ENCODE results near the gene MATN1. TPM values are rescaled to one million over a fixed set of nuclear protein-coding genes. Genes with fewer than 3 reads are reported as not detected.

The MATN1 gene
- total RNA-seq, 1 experiment from 2014 or later: 0.12 TPM

GRCh38 chr1:30739601-30740000 lies 16.2 kb upstream of the MATN1 start:
- H3K36me3 ChIP-seq (ENCODE audit: control insufficient read depth in 1 of 2, insufficient read depth in 2 of 2, low read length in 2 of 2): no peaks in the 10 kb centered on the region
- no peak overlapping the region for H3K9ac ChIP-seq (ENCODE audit: low read length)
- no peak for ATAC-seq
- no peaks in the 10 kb centered on the region for H4K20me1 ChIP-seq (ENCODE audit: insufficient read depth)
- intact Hi-C loops (cut with micrococcal nuclease): no loop called here
- CTCF ChIA-PET: no interaction called here
- no peak for DNase-seq (ENCODE audit: low read depth, low spot score)
- H3K79me2 ChIP-seq (ENCODE audit: insufficient read depth, low read length): no peaks in the 10 kb centered on the region
- POLR2A ChIA-PET: no interaction called here
- H3K9me3 ChIP-seq (ENCODE audit: control insufficient read depth in 1 of 2, insufficient read depth in 1 of 2, low read depth in 1 of 2, low read length in 2 of 2): no peaks in the 10 kb centered on the region
- peaks cover 0 to 16% of the 10 kb centered on the region in 2 experiments; a peak in 2 of 4 replicates for H3K4me1 ChIP-seq (ENCODE audit: control insufficient read depth in 1 of 2, insufficient read depth in 2 of 2, low read length in 2 of 2)
- TF ChIP-seq ZBTB33 (IDR thresholded peaks at IDR 0.05; ENCODE audit: extremely low read depth, insufficient replicate concordance, low read length) (no peak), EGR1 (IDR thresholded peaks at IDR 0.05; ENCODE audit: low read depth) (no peak), ZFX (IDR thresholded peaks at IDR 0.05) (no peak), ZNF274 (IDR thresholded peaks at IDR 0.05; ENCODE audit: low read depth, low read length) (no peak), MAX (IDR thresholded peaks at IDR 0.05) (no peak), RAD21 (IDR thresholded peaks at IDR 0.05; ENCODE audit: low read depth) (no peak), EZH2 (IDR thresholded peaks at IDR 0.05) (no peak), TCF7L2 (IDR thresholded peaks at IDR 0.05; ENCODE audit: borderline replicate concordance, extremely low read depth, insufficient read depth, insufficient read length) (no peak), SIN3A (IDR thresholded peaks at IDR 0.05; ENCODE audit: low read depth) (no peak), SRF (IDR thresholded peaks at IDR 0.05; ENCODE audit: low read depth) (no peak), FOSL1 (IDR thresholded peaks at IDR 0.05; ENCODE audit: low read depth) (no peak), CTCF (IDR thresholded peaks at IDR 0.05 in 2 of 3, conservative IDR thresholded peaks at IDR 0.05 in 1 of 3; ENCODE audit: borderline replicate concordance in 1 of 3, insufficient read depth in 1 of 3, low read depth in 2 of 3, low read length in 2 of 3) (no peak), CEBPB (IDR thresholded peaks at IDR 0.05; ENCODE audit: low read depth) (no peak), EZH2phosphoT487 (IDR thresholded peaks at IDR 0.05; ENCODE audit: borderline replicate concordance) (no peak), SP1 (IDR thresholded peaks at IDR 0.05; ENCODE audit: low read depth) (no peak), POLR2AphosphoS5 (IDR thresholded peaks at IDR 0.05; ENCODE audit: low read depth, low read length) (no peak), JUND (IDR thresholded peaks at IDR 0.05) (no peak), ATF3 (IDR thresholded peaks at IDR 0.05) (no peak), YY1 (IDR thresholded peaks at IDR 0.05; ENCODE audit: extremely low read depth, insufficient replicate concordance, low read depth, low read length) (no peak), POLR2A (IDR thresholded peaks at IDR 0.05; ENCODE audit: borderline replicate concordance, extremely low read depth, insufficient read depth, insufficient read length) (no peak)
- no peak overlapping the region for H3K4me3 ChIP-seq (replicated peaks in 1 of 2; ENCODE audit: low read depth in 1 of 2, low read length in 2 of 2)
- RAD21 ChIA-PET (ENCODE audit: low non-redundant PET in 1 of 2, low total read pairs in 2 of 2, uncharacterized antibody in 2 of 2, unreplicated experiment in 2 of 2): no interaction called here
- H3K4me2 ChIP-seq (ENCODE audit: low read length): no peak overlapping the region
- no peaks in the 10 kb centered on the region for H3K9me2 ChIP-seq (ENCODE audit: insufficient read depth)
- H3K27ac ChIP-seq (ENCODE audit: low read depth, low read length): no peak overlapping the region
- no TSS peak for BruUV-seq (replicated peaks)
- no peaks in the 10 kb centered on the region for H3K27me3 ChIP-seq (ENCODE audit: insufficient read depth, low read length)
- H2AFZ ChIP-seq (ENCODE audit: low read depth, low read length, poor library complexity, severe bottlenecking): no peak overlapping the region
